Left cardiac atrium (tissue), 4 donors: ENCODE data around the gene FASTK. TPM values are rescaled to one million over a fixed set of nuclear protein-coding genes. Genes with fewer than 3 reads are reported as not detected.

ENCODE experiments used
- ATAC-seq, 2 donors: fragments of 200-7000 bp; cut with Tn5 transposase; one replicate each; pipeline ENCODE4 v1.9.1; 2020; ENCODE audit warnings: mild to moderate bottlenecking in 2 of 2, moderate library complexity in 2 of 2
- DNase-seq: peaks from one replicate; pipeline ENCODE4 v3.0.0-alpha.2; 2020
- intact Hi-C, 2 donors: fragments of 100-400 bp; cut with DNase I; formaldehyde crosslinking; loops; one replicate each; pipeline versions ENCODE4 v1.14.1 to v1.15.1; 2022 to 2023
- total RNA-seq, 2 donors: library from RNA; stranded (reverse); fragmentation: NEBNext Ultra II Directional; extraction: Animal tissue kit (Norgen Biotek cat#: 25700); gene quantifications; one replicate each; pipeline ENCODE4 v1.2.1, GENCODE V29; 2021
- donor health status: DM: no; HTN: yes; CAD: no.
- donor health status: DM: no; HTN: yes; CAD: no; lungs with severe emphysema.
- donor health status: DM: yes; HTN: yes; CAD: no.
- donor health status: Dilated cardiomyopathy.

FASTK gene
- total RNA-seq, 2 donors from 2014 or later: 62.9 to 73.2 TPM

DNA sequence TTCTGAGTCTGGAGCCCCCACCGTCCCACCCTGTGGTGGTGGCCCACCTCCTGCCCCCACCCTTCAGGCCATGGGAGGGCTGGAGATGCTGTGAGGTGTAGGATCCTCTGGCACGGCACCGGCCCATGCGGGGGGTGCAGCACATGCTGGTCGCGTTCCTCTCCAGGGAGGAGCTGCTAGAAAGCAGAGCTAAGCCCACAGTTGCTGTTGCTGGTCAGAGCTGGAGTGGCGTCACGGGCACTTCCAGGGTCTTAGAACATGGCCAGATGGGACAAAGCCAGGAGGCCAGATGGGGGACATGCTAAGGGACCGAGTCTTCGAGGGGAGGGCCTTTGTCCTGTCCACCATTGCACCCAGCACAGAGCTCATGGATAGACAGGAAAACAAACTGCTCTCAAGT, 27.3 kb upstream of the FASTK start:
- ATAC-seq (no peak), DNase-seq (no peak)
- intact Hi-C loops: no loop called here

DNA sequence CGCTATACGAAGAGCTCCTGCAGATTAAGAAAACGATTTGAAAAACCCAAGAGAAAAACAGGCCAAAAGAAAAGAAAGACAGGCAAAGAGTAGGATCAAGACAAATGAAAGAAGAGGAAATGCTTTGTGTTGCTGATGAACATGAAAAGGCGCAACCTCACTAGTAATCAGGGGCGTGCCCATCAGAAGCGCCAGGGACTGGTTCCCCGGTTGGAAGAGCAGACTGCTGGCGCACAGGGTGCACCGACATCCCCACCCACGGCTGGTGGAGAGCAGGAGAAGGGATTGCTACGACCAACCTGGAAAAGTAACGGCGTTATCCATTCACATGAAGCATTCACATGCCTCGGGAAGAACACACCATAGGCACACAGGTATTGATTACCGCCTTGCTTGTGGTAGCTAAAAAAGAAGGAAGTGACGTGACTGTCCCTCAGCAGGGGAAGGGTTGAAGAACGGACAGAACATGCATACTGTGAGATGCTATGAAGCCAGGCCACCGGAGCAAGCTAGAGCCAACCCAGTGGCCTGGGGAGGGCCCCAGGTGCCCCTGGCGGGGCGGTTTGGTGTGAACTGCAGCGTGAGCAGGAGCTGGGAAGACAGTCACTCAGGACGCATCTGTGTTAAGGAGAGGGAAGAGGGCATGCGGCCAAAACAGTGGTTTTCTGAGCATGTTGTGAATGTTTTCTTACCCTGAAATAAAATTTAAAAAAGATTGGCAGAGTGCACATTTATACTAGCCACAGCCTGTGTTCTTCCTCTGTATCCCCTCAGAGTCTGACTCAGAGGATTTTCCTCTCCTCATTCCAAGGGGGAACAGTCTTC, 24.0 kb upstream of the FASTK start:
- intact Hi-C loops: no loop called here
- no peak for DNase-seq
- ATAC-seq: no peak

DNA sequence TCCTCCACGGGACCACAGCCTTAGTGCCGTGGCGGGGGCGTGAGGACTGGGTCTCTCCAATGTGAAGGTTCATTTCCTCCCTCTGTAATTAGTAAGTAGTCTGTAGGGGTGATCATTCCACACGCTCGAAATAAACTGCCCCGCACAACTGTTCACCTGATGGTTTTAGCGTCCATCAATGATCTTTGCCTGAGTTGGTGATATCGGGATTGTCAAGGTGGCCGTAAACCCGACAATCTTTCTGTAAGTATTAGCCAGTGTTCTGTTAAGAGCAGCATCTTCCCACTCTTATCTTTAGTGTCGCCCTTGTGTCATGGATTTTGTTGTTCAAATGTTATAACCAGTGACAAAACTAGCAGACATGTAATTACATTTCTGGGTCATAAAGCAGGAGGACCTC, 23.4 kb upstream of the FASTK start:
- ATAC-seq (no peak), DNase-seq (no peak)
- intact Hi-C loops: no loop called here

DNA sequence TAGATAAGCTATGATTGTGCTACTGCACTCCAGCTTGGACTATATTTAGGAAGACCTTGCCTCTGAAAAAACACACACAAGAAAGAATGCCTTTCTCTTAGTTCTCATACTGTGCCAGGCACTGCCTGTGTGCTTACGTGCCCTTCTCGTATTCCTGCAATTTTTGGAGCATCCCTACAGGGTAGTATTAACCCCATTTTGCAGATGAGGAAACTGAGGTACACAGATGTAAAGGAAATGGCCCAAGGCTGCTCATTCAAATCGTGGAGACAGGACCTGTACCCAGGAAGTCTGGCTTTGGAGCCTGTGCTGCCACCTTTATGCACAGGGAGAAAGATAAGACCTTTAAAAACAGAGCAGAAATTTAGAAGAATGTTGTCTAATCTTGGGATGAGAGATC, 22.4 kb upstream of the FASTK start:
- intact Hi-C loops: no loop called here
- no peak for DNase-seq
- no peak for ATAC-seq

DNA sequence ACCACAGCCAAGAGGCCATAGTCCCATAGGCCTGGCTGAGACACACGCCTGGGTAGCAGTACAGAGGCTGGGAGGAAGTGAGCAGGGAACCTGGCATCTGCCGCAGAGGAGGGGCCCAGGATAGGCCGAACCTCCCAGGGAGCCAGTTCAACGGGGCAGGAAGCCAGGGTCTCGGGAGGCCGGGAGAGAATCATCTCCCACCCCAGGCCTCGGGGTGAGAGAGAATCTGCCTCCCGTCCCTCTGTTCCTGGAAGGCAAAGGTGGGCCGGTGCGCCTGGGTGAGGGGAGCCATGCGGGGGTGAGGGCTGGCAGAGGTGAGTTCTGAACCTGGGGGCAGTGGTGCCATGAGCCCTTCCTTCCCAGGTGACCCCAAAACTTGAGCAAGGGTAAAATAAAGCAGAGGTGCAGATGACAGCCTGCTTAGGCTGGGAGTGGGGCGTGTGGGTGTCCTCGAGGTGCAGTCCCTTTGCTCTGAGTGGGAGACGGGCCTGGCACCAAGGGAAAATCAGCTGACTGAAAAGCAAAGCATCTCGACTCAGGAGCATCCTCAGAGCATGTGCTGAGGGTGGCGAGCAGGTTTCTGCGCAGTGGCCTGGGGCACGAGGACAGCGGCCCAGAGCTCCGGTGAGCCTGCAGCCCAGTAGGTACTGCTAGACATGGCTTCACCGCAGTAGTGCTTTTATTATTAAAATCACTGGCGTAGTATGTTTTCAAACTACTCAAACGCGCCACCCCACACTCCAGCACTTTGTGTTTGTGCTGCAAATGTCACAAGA, 21.2 kb upstream of the FASTK start:
- intact Hi-C loops: no loop called here
- no peak for DNase-seq
- ATAC-seq: peak in 1 of 2 donors; percentile 10

DNA sequence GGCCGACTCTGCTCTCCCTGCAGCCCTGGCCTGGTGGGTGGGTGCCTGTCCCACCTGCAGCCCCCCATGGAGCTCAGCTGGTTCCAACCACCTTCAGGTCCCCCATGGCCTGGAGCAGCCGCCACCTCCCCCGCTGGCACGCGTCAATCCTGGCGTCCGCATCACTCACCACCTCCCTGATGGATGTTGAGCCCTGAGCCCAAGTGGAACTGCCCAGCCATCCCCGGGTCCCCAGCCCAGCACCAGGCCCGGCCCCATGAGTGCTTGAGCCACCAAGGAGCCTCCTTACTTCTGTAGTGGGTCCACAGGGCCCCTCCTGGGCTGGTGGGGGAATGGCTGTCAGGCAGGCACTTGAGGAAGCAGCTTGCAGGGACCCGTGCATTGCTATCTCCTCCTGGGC, 20.3 kb upstream of the FASTK start:
- ATAC-seq: peak in 1 of 2 donors; percentile 9
- intact Hi-C loops: no loop called here
- DNase-seq: no peak

DNA sequence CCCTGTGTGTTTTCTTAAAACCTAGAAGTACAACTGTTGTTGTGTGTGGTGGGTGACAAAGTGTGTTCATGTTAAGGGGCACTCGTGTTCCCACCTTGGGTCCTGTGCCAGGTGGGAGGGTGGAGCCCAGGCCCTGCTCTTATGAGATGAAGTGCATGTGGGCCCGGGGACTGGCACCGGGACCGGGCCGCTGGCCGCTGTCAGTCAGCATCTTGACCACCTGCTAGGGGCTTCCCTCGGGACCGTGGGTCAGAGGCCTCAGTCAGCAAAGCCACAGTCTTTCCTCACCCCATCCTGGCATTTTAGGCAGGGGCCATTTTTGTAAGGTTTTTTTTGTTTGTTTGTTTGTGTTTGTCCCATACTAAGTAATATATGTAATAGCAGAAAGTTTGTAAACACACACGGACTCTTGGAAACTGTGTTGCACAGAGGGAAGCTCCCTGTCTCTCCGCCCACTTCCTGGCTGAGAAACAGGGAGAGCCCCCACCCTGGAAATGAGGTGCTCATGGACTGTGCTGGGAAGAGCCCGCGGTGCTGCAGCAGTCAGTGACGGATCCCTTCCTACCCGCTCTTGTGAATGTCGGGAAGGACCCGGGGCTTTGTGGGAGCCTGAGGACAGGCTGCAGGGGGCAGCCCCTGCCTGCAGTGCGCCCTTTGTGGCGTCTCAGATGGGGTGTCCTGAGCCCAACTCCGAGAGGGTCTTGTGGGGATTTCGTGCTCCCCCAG, 19.0 kb upstream of the FASTK start:
- DNase-seq (no peak), ATAC-seq (peak in 1 of 2 donors; percentile 25)
- intact Hi-C loops: no loop called here

DNA sequence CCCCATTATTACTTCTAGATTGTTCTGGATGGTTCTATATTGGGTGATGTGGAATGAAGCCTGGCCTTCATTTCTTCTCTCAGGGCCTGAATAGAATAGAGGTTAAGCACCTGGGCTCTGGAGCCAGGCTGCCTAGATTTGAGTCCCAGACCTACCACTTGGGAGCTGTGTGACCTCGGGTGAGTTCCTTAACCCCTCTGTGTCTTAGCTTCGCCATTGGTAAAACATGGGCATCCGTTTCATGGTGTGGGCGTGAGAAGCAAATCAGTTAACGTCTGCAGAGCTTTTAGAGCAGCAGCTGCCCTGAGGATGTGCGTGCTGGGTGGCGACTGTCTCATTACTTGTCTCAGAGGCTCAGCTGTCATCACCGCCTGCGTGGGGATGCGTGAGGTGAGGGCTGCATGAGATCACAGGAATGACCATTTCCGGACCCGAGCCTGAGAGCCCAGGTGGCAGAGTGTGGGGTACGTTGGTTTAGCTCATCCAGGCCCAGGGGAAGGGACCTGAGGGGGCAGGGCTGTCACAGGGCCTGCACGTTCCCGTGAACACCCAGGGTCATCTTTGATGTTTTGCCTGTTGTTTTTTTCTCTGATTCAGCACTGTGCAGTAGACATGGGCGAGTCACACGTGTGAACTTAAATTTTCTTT, 15.3 kb upstream of the FASTK start:
- no peak for ATAC-seq
- DNase-seq: no peak
- intact Hi-C loops: no loop called here

DNA sequence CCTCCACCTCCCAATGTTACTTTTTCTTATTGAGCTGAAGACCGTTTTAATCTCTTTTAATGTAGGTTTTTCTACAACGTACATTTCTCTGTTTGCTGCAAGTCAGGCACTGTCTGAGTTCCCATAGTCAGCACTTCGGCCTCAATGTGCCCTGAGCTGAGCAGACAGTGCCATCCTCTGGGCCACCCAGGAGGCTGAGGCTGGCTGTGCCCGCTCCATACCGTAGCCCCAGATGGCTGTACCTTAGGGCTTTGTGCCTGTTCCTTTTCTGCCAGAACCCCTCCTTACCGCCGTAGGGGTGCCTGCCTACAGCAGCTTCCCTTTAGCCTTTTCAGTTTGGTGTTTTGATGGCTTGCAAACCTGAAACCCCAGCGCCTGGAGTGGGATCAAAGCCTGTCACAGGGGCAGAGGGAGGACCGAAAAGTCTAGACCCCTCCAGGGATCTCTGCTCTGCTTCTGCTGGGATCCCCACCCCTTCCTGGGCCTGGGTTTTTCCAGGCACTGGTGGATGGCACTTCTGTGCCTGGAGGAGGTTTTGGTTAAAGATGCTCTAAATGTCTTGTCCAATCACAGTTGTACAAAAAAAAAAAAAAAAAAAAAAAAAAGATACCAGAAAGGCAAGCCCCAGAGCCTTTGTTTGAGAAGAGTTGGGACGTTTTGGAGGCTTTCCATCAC, 14.7 kb upstream of the FASTK start:
- intact Hi-C loops: no loop called here
- no peak for DNase-seq
- no peak for ATAC-seq

DNA sequence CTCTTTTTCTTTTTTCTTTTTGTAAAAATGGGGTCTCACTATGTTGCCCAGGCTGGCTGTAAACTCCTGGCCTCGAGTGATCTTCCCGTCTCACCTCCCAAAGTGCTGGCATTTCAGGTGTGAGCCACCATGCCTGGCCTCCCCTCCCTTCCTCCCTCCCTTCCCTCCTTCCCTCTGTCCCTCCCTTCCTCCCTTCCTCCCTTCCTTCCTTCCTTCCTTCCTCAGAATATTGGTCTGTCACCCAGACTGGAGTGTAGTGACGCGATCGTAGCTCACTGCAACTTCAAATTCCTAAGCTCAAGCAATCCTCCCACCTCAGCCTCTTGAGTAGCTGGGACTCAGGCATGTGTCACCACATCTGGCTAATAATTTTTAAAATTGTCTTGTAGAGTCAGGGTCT, 14.1 kb upstream of the FASTK start:
- no peak for ATAC-seq
- no peak for DNase-seq
- intact Hi-C loops: no loop called here

DNA sequence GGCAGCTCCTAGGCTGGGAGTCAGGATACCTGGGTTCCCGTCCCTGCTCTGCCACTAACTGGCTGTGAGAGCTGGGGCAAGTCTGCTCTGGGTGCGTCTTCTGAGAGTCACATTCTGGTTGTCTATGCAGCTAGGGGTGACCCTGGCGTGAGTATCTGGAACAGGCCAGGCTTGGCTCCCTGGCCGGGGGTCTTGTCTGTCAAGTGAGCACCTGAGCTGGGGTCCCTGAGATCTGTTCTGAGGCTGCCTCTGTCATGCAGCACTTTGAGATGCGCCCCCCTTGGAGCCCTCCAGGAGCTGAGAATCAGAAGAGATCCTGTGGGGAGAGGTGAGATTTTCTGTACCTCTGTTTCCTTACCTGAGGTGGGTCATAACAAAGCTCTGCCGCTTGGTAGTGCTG, 13.1 kb upstream of the FASTK start:
- DNase-seq (no peak), ATAC-seq (no peak)
- intact Hi-C loops: no loop called here

DNA sequence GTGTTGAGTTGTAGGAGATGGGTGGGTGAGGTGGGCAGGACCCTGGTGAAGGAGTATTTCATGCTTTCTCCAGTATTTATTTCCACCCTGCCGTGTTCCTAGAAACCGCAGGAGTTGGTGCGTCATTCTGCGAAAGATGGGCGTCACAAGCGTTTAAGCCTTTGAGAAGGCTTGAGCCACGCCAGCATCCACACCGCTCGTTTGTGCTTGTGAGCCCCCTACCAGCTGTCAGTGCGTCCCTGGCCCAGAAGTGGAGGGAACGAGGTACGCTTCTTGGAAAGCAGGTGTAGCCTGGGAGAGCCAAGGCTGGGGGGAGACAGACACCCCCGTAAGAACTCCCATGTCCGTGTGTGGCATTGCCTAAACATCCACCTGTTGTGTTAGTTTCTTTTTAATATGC, 11.4 kb upstream of the FASTK start:
- intact Hi-C loops: no loop called here
- ATAC-seq (no peak), DNase-seq (no peak)

DNA sequence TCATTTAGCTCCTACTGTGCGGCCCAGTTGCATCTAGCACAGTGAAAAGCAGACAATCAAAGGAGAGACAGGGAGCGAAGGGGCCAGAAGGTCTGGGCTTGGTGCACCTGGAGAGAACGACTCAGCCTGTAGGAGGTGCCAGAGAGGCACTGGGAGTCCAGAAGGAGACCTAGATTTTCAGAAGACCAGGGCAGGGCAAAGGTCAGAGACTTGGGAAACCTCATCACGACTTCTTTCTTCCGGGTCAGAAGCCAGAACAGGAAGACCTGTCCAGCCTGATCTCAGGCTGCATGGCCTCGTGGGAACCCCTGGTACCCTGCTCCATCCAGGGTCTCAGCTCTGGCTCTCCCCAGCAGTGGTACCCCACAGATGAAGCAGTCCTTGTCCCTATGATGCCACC, 10.8 kb upstream of the FASTK start:
- ATAC-seq: no peak
- no peak for DNase-seq
- intact Hi-C loops: no loop called here

DNA sequence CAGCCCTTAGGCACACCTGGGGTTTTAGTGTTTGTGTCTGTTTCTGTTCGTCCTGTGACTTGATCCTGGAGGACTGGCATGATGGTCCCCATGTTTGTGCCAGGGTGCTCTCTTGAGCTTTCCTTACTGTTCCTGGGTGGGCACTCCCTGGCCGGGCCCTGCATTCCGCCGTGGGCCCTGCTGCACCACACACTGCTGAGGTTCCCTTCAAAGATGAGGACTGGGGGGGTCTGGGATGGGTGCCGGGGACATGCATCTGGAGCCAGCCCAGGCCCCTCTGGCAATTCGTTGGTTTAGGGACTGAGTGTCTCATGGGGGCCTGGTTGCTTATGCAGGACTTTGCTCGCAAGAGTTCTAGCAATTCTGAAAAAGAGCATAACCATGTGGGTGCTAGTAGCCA, 10.4 kb upstream of the FASTK start:
- DNase-seq: no peak
- no peak for ATAC-seq
- intact Hi-C loops: no loop called here

DNA sequence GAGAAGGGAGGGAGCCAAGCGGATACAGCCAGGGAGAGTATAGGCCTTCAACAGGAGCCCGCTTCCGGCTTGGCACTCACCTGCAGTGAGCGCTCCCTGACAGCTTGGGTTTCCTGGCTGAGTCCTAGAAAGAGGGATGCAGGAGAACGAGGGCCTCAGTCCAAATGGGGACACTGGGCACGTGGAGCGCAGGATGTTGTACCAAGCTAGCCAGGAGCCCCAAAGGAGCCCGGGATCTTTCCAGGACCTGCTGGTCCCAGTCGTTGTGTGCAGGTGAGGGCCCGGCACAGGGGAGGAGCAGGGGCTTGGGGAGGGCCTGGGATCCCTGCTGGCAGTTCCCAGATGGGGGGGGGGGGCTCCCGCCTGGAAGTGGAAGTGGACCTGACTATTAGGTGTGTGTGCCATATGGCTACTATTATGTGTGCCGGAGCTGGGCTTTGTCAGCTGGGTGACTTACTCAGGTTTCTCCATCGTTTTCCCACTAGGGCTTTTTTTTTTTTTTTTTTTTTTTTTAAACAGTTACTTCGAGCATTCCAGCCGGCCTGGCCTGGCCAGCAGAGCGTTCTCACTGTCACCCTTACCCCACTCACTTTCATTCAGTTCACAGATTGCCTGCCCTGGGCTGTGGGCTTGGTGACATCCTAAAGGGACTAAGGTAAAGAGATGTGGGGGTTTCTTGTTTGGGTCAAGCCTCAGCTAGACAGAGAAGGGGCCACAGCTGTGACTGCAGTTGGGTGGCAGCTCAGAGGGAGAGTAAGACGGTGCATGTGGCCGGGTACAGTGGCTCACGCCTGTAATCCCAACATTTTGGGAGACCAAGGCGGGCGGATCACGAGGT, 9.5 kb upstream of the FASTK start:
- ATAC-seq (no peak), DNase-seq (no peak)
- intact Hi-C loops: no loop called here

DNA sequence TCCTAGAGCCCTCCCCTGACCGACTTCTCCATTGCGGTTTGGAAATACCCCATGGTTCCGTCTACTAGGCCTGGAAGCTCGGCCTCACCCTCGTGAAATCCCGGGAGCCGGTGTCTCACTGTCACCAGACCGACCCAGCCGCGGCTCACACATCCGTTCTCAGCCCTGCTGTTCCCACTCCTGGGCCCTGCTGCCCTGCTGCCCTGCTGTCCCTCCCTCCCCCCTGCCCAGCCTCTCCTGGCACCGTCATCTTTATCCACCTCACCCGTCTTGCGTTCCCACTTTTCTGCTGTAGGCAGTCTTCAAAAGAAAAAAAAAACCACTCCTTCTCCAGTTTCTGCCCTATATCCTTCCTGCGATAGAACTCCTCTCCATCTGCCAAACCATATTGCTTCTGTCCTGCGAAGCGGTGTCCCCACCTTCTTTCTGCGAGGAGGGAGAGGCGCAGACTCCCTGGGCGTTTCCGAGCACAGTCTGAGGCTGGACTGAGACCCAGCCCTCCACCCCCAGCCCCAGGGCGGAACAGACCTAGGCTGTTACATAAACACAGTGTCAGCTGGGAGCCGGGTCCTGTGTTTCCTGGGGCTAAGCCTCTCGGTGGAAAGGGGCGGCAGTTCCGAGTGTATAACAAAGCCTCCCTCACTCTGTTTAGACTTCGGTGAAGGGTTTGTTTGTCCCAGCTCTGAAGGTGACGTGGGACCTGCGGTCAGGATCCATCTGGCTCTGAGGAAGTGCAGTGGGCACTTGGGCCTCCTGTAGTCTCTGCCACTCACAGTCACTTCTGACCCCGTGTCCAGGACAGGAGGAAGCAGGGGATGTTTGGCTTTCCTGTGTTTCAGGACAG, 8.5 kb upstream of the FASTK start:
- intact Hi-C loops: no loop called here
- DNase-seq: peak; percentile 85
- ATAC-seq: peak; percentile 13 to 46
